Measurements from ENCODE around the gene RNF212B. TPM values are rescaled to one million over a fixed set of nuclear protein-coding genes. Genes with fewer than 3 reads are reported as not detected.

Gene RNF212B
- polyA plus RNA-seq, 2 of the 4 experiments (the other 2 are of a cell fraction): not detected

GRCh38 chr14:23249824-23250223 lies 12.1 kb downstream of the RNF212B start:
- no peak overlapping the region for H3K27ac ChIP-seq
- H3K9me3 ChIP-seq: no peaks in the 10 kb centered on the region
- H3K4me3 ChIP-seq: no peak overlapping the region
- ATAC-seq (no peak), FAIRE-seq (no peak), DNase-seq (ENCODE audit: low read depth in 1 of 2, low spot score in 1 of 2) (no peak)
- TF ChIP-seq NR3C1 (IDR thresholded peaks at IDR 0.05) (no peak), CEBPB (IDR thresholded peaks at IDR 0.05) (no peak), POLR2AphosphoS2 (conservative IDR thresholded peaks at IDR 0.05; ENCODE audit: low read length) (no peak), CHD2 (IDR thresholded peaks at IDR 0.05; ENCODE audit: low read length, partially characterized antibody) (no peak), TFCP2L1 (CRISPR knock-in tag; IDR thresholded peaks at IDR 0.05) (no peak), SMC3 (IDR thresholded peaks at IDR 0.05) (no peak), MAZ (IDR thresholded peaks at IDR 0.05; ENCODE audit: borderline replicate concordance, low read depth, low read length) (no peak), ZNF302 (CRISPR knock-in tag; IDR thresholded peaks at IDR 0.05) (no peak), ATOH8 (CRISPR knock-in tag; IDR thresholded peaks at IDR 0.05; ENCODE audit: low read depth) (no peak), HOXB5 (CRISPR knock-in tag; IDR thresholded peaks at IDR 0.05) (no peak), EHMT2 (IDR thresholded peaks at IDR 0.05; ENCODE audit: low read depth) (no peak), FOSL2 (IDR thresholded peaks at IDR 0.05) (no peak), FOSL2 (CRISPR knock-in tag; IDR thresholded peaks at IDR 0.05) (no peak), ESRRA (IDR thresholded peaks at IDR 0.05; ENCODE audit: borderline replicate concordance, low read length) (no peak), RCOR1 (IDR thresholded peaks at IDR 0.05; ENCODE audit: low read depth, low read length) (no peak)
- TF ChIP-seq, protein P1, sequence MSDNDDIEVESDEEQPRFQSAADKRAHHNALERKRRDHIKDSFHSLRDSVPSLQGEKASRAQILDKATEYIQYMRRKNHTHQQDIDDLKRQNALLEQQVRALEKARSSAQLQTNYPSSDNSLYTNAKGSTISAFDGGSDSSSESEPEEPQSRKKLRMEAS (IDR thresholded peaks at IDR 0.05): no peak
- TF ChIP-seq, protein P2, sequence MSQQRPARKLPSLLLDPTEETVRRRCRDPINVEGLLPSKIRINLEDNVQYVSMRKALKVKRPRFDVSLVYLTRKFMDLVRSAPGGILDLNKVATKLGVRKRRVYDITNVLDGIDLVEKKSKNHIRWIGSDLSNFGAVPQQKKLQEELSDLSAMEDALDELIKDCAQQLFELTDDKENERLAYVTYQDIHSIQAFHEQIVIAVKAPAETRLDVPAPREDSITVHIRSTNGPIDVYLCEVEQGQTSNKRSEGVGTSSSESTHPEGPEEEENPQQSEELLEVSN (IDR thresholded peaks at IDR 0.05; ENCODE audit: borderline replicate concordance, low read depth): no peak
- TF ChIP-seq, protein P3, sequence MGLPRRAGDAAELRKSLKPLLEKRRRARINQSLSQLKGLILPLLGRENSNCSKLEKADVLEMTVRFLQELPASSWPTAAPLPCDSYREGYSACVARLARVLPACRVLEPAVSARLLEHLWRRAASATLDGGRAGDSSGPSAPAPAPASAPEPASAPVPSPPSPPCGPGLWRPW (IDR thresholded peaks at IDR 0.05): no peak
- CTCF ChIA-PET: interaction anchor here (1.0 to 2.1 kb wide), 3 partner anchors 14 to 64 kb away, joined by 3 to 7 read pairs (median 5); no protein-coding TSS in a partner anchor
- H3K4me2 ChIP-seq: no peak overlapping the region
- H3K4me1 ChIP-seq: peaks cover 13% of the 10 kb centered on the region
- POLR2A ChIA-PET: no interaction called here
- WGBS (ENCODE audit: missing lambda C conversion rate): 68% methylated on average over 6 of the region's 6 CpGs

DNA sequence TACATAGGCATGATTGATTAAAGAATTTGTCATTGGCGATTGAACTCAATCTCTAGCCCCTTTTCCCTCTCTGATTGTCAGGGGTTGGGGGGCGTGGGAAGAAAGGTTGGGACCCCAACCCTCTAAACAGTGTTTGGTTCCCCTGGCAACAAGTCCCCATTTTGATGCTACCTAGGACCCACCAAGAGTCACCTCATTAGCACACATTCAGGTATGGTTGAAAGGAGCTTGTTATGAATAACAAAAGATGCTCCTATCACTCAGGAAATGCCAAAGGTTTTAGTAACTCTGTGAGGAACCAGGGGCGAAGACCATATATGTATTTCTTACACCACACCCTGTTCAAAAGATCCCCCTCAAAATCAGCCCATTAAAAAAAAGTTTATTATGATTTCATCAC lies 14.3 kb downstream of the RNF212B start:
- no peak overlapping the region for H3K27ac ChIP-seq
- DNase-seq (ENCODE audit: low read depth in 1 of 2, low spot score in 1 of 2) (no peak), FAIRE-seq (no peak), ATAC-seq (no peak)
- no peak overlapping the region for H3K4me3 ChIP-seq
- 46% methylated on average over 3 of the region's 3 CpGs for WGBS (ENCODE audit: missing lambda C conversion rate)
- no peak overlapping the region for H3K4me2 ChIP-seq
- CTCF ChIA-PET: interaction anchor here (0.6 to 2.1 kb wide), 3 partner anchors 11 to 844 kb away, joined by 3 to 7 read pairs (median 3); no protein-coding TSS in a partner anchor
- POLR2A ChIA-PET: no interaction called here
- no peaks in the 10 kb centered on the region for H3K4me1 ChIP-seq
- no peak for TF ChIP-seq NR3C1 (IDR thresholded peaks at IDR 0.05)
- no peak for TF ChIP-seq CHD4 (IDR thresholded peaks at IDR 0.05; ENCODE audit: borderline replicate concordance)
- no peak for TF ChIP-seq KDM1A (IDR thresholded peaks at IDR 0.05; ENCODE audit: low read depth)
- no peak for TF ChIP-seq RFX5 (IDR thresholded peaks at IDR 0.05)
- no peak for TF ChIP-seq HDAC2 (IDR thresholded peaks at IDR 0.05)
- no peak for TF ChIP-seq SMC3 (IDR thresholded peaks at IDR 0.05)
- TF ChIP-seq NFE2L2 (conservative IDR thresholded peaks at IDR 0.05; ENCODE audit: low read length): no peak
- TF ChIP-seq MAFK (IDR thresholded peaks at IDR 0.05; ENCODE audit: partially characterized antibody): no peak
- TF ChIP-seq REST (IDR thresholded peaks at IDR 0.05): no peak
- no peak for TF ChIP-seq BHLHE40 (IDR thresholded peaks at IDR 0.05; ENCODE audit: low read depth, low read length)
- no peak for TF ChIP-seq HOXA7 (CRISPR knock-in tag; IDR thresholded peaks at IDR 0.05)
- TF ChIP-seq KDM5A (IDR thresholded peaks at IDR 0.05): no peak
- TF ChIP-seq HOXB5 (CRISPR knock-in tag; IDR thresholded peaks at IDR 0.05): no peak
- TF ChIP-seq NPAS2 (CRISPR knock-in tag; IDR thresholded peaks at IDR 0.05; ENCODE audit: borderline replicate concordance): no peak
- no peaks in the 10 kb centered on the region for H3K9me3 ChIP-seq
